ENCODE measurements around the gene EFTUD2.

Gene EFTUD2

GRCh38 chr17:44910231-44911106 lies 11.2 kb upstream of the EFTUD2 start:
- DNase-seq (ENCODE audit: low spot score), result no peak

GRCh38 chr17:44909681-44910144 lies 10.5 kb upstream of the EFTUD2 start:
- DNase-seq (ENCODE audit: low spot score), result peak; percentile 65

- DNase-seq (ENCODE audit: low spot score), result no peak
These were observed 9.6 kb upstream of the EFTUD2 start for GRCh38 chr17:44908761-44909326.

GRCh38 chr17:44907729-44908470 lies 8.7 kb upstream of the EFTUD2 start:
- no peak for DNase-seq (ENCODE audit: low spot score)

- DNase-seq (ENCODE audit: low spot score), result no peak
These were observed 7.8 kb upstream of the EFTUD2 start for GRCh38 chr17:44906763-44907728.

- DNase-seq (ENCODE audit: low spot score), result peak; percentile 90
These were observed 6.9 kb upstream of the EFTUD2 start for GRCh38 chr17:44906010-44906646.

GRCh38 chr17:44905006-44906000 lies 6.1 kb upstream of the EFTUD2 start:
- no peak for DNase-seq (ENCODE audit: low spot score)

- no peak for DNase-seq (ENCODE audit: low spot score)
These were observed 5.0 kb upstream of the EFTUD2 start for GRCh38 chr17:44904001-44904984.

- DNase-seq (ENCODE audit: low spot score), result no peak
These were observed 3.9 kb upstream of the EFTUD2 start for GRCh38 chr17:44903012-44903685.

- DNase-seq (ENCODE audit: low spot score), result no peak
These were observed 3.0 kb upstream of the EFTUD2 start for GRCh38 chr17:44902135-44902760.

GRCh38 chr17:44901411-44901921 lies 2.2 kb upstream of the EFTUD2 start:
- no peak for DNase-seq (ENCODE audit: low spot score)

GRCh38 chr17:44900894-44901293 lies 1.6 kb upstream of the EFTUD2 start:
- peak; percentile 58 for DNase-seq (ENCODE audit: low spot score)

- DNase-seq (ENCODE audit: low spot score), result peak; percentile 53
These were observed 524 bp downstream of the EFTUD2 start for GRCh38 chr17:44898768-44899073.

- no peak for DNase-seq (ENCODE audit: low spot score)
These were observed 4.6 kb downstream of the EFTUD2 start for GRCh38 chr17:44894642-44895041.

- DNase-seq (ENCODE audit: low spot score), result no peak
These were observed 7.0 kb downstream of the EFTUD2 start for GRCh38 chr17:44892250-44892649.

- DNase-seq (ENCODE audit: low spot score), result no peak
These were observed 10.2 kb downstream of the EFTUD2 start for GRCh38 chr17:44889003-44889402.

All from COLO829 (cell line).